OCI-LY7 (cell line): ENCODE data around the gene CACNA1H. TPM values are rescaled to one million over a fixed set of nuclear protein-coding genes. Genes with fewer than 3 reads are reported as not detected.

Experiments
- BruUV-seq: library from RNA; stranded (reverse); fragments of 400-500 nt; replicated peaks from 2 replicates; lab custom pipeline; 2021; lab: Mats Ljungman, UMichigan
- CTCF ChIA-PET: fragments of 300-600 bp; sonication (Branson Sonifier 250); formaldehyde crosslinking; loops from one replicate; lab custom pipeline; 2022; ENCODE audit warnings: antibody characterized with exemption; ENCODE audit not compliant: unreplicated experiment; lab: Charles Lee
- POLR2A ChIA-PET: fragments of 300-600 bp; sonication (Branson Sonifier 250); formaldehyde crosslinking; loops from one replicate; lab custom pipeline; 2022; ENCODE audit warnings: antibody characterized with exemption; lab: Charles Lee
- DNase-seq: peaks from one replicate; pipeline ENCODE4 v3.0.0-alpha.2; 2015; ENCODE audit warnings: low spot score
- H2AFZ ChIP-seq: fragments of 200-600 bp; sonication (generic), shearing (Covaris generic); 2 replicates; pipeline ENCODE4 v1.6.1; 2014; ENCODE audit warnings: mild to moderate bottlenecking, antibody characterized with exemption, low read length, moderate library complexity
- H3K27ac ChIP-seq: fragments of 200-600 bp; sonication (generic); 2 replicates; pipeline ENCODE4 v1.5.1; 2014; ENCODE audit warnings: mixed run types, low read depth, mild to moderate bottlenecking, moderate library complexity, low read length, inconsistent platforms; ENCODE audit not compliant: poor library complexity, severe bottlenecking
- H3K36me3 ChIP-seq: fragments of 200-600 bp; sonication (generic); 2 replicates; pipeline ENCODE4 v1.6.1; 2014; ENCODE audit warnings: mild to moderate bottlenecking, antibody characterized with exemption, low read length, moderate library complexity, mixed read lengths; ENCODE audit not compliant: insufficient read depth
- H3K4me1 ChIP-seq: fragments of 200-600 bp; sonication (generic); 2 replicates; pipeline ENCODE4 v1.5.1; 2014; ENCODE audit warnings: mild to moderate bottlenecking, low read length; ENCODE audit not compliant: insufficient read depth, poor library complexity, severe bottlenecking
- H3K4me2 ChIP-seq: fragments of 200-600 bp; sonication (generic); 2 replicates; pipeline ENCODE4 v1.6.1; 2014; ENCODE audit warnings: mild to moderate bottlenecking, low read length
- H3K4me3 ChIP-seq: fragments of 200-600 bp; sonication (generic); 2 replicates; pipeline ENCODE4 v1.5.1; 2014; ENCODE audit warnings: mild to moderate bottlenecking, low read depth, low read length; ENCODE audit not compliant: poor library complexity, severe bottlenecking
- H3K79me2 ChIP-seq: fragments of 200-600 bp; sonication (generic); 2 replicates; pipeline ENCODE4 v1.6.1; 2016; ENCODE audit warnings: low read depth, mild to moderate bottlenecking, low read length, moderate library complexity, mixed read lengths; ENCODE audit not compliant: insufficient read depth
- H3K9me2 ChIP-seq: fragments of 200-600 bp; sonication (generic); 2 replicates; pipeline ENCODE4 v1.6.1; 2016; ENCODE audit warnings: mild to moderate bottlenecking, low read length, mixed read lengths; ENCODE audit not compliant: insufficient read depth
- H3K9me3 ChIP-seq: fragments of 200-600 bp; sonication (generic); 2 replicates; pipeline ENCODE4 v1.6.1; 2014; ENCODE audit warnings: mild to moderate bottlenecking, mixed run types, low read length, mixed read lengths
- H4K20me1 ChIP-seq: fragments of 200-600 bp; sonication (generic); 2 replicates; pipeline ENCODE4 v1.6.1; 2014; ENCODE audit warnings: mild to moderate bottlenecking, antibody characterized with exemption, low read length, moderate library complexity, mixed read lengths; ENCODE audit not compliant: insufficient read depth
- EZH2phosphoT487 ChIP-seq: fragments of 200-600 bp; sonication (generic); IDR thresholded peaks from 2 replicates; pipeline ENCODE4 v1.6.1; 2018; ENCODE audit warnings: low read depth, borderline replicate concordance, mild to moderate bottlenecking, mixed run types, antibody characterized with exemption, low read length, moderate library complexity, mixed read lengths
- intact Hi-C: fragments of 100-400 bp; cut with micrococcal nuclease; formaldehyde crosslinking; loops from one replicate; pipeline ENCODE4 v1.10.0; 2022; ENCODE audit not compliant: unreplicated experiment
- total RNA-seq, 2 experiments: library from RNA; depleted of rRNA in 1 of 2; stranded (reverse); fragments of >200 nt in 1 of 2; shearing (Covaris generic) in 1 of 2; gene quantifications; 2 replicates each; pipeline ENCODE4 v1.2.3, GENCODE V29; 2014 to 2022
- TF ChIP-seq, protein P1 (sequence below): fragments of 200-600 bp; sonication (generic); conservative IDR thresholded peaks from 2 replicates; pipeline ENCODE4 v1.5.1; 2014; ENCODE audit warnings: mild to moderate bottlenecking, antibody characterized with exemption, low read length, moderate library complexity, mixed read lengths

CACNA1H gene
- total RNA-seq, 2 experiments from 2014 or later: not detected

GRCh38 chr16:1150511-1150982 is 2.4 kb upstream of the CACNA1H start:
- intact Hi-C loops: no loop called here
- Histone ChIP-seq H3K9me3 (no peaks in the 10 kb centered on the region), H3K4me1 (no peaks in the 10 kb centered on the region), H3K36me3 (no peaks in the 10 kb centered on the region), H4K20me1 (no peaks in the 10 kb centered on the region), H2AFZ (no peak overlapping the region), H3K4me2 (no peak overlapping the region), H3K4me3 (no peak overlapping the region), H3K79me2 (no peaks in the 10 kb centered on the region), H3K27ac (no peak overlapping the region), H3K9me2 (no peaks in the 10 kb centered on the region)
- TF ChIP-seq, protein P1, sequence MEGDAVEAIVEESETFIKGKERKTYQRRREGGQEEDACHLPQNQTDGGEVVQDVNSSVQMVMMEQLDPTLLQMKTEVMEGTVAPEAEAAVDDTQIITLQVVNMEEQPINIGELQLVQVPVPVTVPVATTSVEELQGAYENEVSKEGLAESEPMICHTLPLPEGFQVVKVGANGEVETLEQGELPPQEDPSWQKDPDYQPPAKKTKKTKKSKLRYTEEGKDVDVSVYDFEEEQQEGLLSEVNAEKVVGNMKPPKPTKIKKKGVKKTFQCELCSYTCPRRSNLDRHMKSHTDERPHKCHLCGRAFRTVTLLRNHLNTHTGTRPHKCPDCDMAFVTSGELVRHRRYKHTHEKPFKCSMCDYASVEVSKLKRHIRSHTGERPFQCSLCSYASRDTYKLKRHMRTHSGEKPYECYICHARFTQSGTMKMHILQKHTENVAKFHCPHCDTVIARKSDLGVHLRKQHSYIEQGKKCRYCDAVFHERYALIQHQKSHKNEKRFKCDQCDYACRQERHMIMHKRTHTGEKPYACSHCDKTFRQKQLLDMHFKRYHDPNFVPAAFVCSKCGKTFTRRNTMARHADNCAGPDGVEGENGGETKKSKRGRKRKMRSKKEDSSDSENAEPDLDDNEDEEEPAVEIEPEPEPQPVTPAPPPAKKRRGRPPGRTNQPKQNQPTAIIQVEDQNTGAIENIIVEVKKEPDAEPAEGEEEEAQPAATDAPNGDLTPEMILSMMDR: peak; percentile 39
- TF ChIP-seq EZH2phosphoT487: no peak
- DNase-seq: peak; percentile 15
- ChIA-PET POLR2A (no interaction called here), CTCF (no interaction called here)
- BruUV-seq: no TSS peak

GRCh38 chr16:1151424-1152122 is 1.3 kb upstream of the CACNA1H start:
- H3K4me2 ChIP-seq: no peak overlapping the region
- no peaks in the 10 kb centered on the region for H3K36me3 ChIP-seq
- no peak overlapping the region for H2AFZ ChIP-seq
- intact Hi-C loops: no loop called here
- no peak overlapping the region for H3K4me3 ChIP-seq
- POLR2A ChIA-PET: no interaction called here
- H3K79me2 ChIP-seq: no peaks in the 10 kb centered on the region
- no peak overlapping the region for H3K27ac ChIP-seq
- H4K20me1 ChIP-seq: no peaks in the 10 kb centered on the region
- no peaks in the 10 kb centered on the region for H3K4me1 ChIP-seq
- TF ChIP-seq EZH2phosphoT487: no peak
- TF ChIP-seq, protein P1: no peak
- no peak for DNase-seq
- BruUV-seq: no TSS peak
- CTCF ChIA-PET: no interaction called here
- H3K9me3 ChIP-seq: no peaks in the 10 kb centered on the region
- no peaks in the 10 kb centered on the region for H3K9me2 ChIP-seq

DNA sequence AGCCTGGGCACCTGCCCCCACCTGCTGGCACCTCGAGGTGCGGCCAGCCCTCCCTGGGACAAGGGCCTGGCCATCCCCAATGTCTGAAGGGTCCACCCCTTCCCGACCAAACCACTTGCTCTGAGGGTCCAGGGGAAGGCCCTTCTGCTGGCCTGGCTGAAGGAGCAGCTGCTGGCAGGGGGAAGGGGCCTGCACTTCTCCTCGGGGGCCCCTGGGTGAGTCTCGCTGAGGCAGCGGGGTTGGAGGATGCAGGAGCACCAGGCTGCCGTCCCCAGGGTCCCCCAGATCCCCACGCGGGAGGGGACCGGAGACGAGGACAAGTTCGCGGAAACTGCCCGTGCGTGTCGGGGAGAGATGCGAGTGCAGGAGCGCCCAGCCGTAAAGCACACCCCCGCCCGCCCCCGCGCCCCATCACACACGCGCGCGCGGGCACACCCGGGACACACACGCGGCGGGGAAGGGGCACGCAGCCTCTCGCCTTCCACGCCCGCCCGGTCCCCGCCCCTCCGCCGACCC is 725 bp upstream of the CACNA1H start:
- ChIA-PET POLR2A (no interaction called here), CTCF (no interaction called here)
- DNase-seq: no peak
- no peaks in the 10 kb centered on the region for H3K79me2 ChIP-seq
- no peaks in the 10 kb centered on the region for H3K4me1 ChIP-seq
- H2AFZ ChIP-seq: no peak overlapping the region
- no peaks in the 10 kb centered on the region for H3K36me3 ChIP-seq
- H3K9me3 ChIP-seq: no peaks in the 10 kb centered on the region
- H3K4me2 ChIP-seq: no peak overlapping the region
- no peak overlapping the region for H3K4me3 ChIP-seq
- H3K27ac ChIP-seq: no peak overlapping the region
- no peaks in the 10 kb centered on the region for H4K20me1 ChIP-seq
- TF ChIP-seq, protein P1: no peak
- no peak for TF ChIP-seq EZH2phosphoT487
- BruUV-seq: no TSS peak
- intact Hi-C loops: no loop called here
- no peaks in the 10 kb centered on the region for H3K9me2 ChIP-seq
